Inflammatory macrophage (primary cell): ENCODE data around the gene ABITRAM.
"Not testable (repeated sequence)": the region's sequence is repeated elsewhere in the genome, so short reads cannot be mapped to it uniquely, and the experiment has no call there.

Source experiments
- DNase-seq, 2 donors: peaks; one replicate each; pipeline ENCODE4 v3.0.0-alpha.2; 2020 to 2022

ABITRAM gene

DNA sequence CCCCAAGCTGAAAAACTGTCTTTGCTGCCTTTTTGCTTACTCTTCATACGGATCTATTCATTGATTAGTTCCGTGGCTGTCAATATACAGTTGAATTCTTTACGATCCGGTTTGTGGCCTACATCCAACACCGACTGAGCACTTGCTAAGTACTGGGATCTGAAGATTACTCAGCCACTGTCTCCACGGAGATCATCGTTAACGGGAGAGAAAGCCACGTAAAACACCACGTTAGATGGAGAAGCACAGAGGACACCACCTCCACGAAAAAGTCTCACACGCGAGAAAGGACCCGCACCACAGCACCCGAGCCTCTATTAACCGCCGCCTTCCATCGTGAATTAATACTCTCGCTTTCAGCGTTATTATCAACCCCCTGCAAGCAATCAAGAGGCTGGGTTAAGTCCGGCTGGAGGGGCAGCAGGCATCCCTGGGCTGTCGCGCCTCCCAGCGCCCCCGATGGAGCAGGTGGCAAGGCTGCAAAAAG, 926 bp upstream of the ABITRAM start:
- peak in 1 of 2 donors; percentile 5 for DNase-seq

DNA sequence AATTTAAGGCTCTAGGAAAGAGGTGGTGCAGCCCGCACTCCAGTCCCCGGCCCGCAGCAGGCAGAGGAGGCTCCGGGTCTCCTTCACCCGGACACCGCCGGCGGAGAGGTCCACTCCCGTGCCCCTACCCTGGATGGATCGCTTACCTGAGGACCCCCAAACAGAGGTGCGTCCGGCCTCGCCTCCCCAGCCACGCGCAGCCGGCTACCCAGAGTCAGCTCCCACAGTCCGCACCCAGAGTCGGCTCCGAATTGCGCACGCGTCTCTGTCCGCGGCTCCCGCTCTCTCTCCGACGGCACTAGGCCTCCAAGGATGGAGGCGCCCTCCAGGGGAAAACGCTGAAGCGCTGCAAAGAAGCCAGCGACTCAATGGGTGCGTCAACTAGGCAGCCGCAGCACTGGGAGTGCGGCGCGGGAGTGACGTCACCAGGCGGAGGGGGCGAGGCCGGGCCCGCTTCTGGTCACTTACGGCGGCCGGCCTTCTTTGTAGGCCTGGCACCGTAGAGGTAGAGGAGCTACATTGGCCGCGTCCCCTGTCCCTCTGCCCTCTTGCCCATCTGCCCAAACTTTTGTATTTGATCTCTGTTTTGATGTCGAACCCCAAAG, 380 bp upstream of the ABITRAM start, which contains the start of gene ELP1:
Gene ELP1, minus strand, starts transcription at position 407 of the 605 bp plus-strand sequence. CDS start 2,978 bp downstream, outside the sequence.
- DNase-seq, result peak; percentile 94 to 96

DNA sequence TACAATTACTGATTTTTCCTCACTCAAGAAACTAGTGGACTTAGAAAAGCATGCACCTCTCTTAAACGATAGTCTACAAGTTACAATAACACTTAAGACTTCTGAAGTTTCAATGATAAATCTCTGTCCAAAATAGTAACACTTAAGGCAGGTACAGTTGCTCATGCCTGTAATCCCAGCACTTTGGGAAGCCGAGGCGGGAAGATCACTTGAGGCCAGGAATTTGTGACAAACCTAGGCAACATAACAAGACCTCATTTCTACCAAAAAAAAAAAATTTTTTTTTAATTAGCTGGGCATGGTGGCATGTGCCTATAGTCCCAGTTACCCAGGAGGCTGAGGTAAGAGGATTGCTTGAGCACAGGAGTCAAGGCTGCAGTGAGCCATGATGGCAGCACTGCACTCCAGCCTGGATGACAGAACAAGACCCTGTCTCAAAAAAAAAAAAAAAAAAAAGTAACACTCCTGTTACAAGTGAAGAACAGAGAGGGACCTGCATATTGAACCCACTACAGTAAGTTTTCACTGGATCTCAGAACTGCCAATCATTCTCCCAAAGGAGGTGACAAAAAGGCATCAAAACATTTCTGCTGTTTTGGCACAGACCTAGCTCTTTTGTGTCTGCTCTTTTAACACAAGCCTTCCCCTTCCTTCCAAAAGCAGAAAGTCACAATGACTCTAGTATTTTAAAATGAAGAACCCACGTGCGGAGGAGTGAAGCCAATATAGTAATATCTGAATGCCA, 3.5 kb downstream of the ABITRAM start:
- DNase-seq, result no peak

GRCh38 chr9:108939975-108940374, 5.8 kb downstream of the ABITRAM start:
- DNase-seq, result no peak

GRCh38 chr9:108950168-108950567, 16.0 kb downstream of the ABITRAM start:
- no peak for DNase-seq

- DNase-seq, result no peak
These were observed 17.4 kb downstream of the ABITRAM start for GRCh38 chr9:108951578-108951977.

- peak; percentile 42 to 63 for DNase-seq
These were observed 19.9 kb downstream of the ABITRAM start for GRCh38 chr9:108953983-108954574.

DNA sequence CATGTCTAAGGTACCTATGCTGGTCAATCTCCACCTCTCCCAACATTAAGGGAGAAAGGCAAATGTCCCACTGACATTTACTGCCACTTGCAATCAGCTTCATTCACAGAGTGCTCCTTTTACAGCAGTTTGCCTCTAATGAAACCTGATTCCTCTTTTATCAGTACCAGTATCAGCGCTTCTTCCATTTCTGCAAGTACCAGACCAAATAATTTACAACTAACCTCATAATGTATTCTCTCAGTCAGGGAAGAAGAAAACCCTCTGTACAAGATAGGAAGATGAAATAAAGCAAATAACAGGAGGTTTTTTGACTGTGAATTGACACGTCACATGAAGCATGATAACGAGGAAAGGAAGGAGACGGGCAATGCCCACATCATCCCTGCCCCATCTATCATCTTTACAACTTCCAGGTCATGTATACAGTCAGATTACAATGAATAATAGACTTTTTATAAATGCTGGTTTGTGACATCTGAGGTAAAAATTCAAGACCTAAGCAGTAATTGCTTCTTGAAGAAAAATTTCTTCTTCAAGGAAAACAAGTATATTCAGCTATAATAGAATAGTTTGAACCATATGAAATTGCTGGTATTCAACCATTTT, 21.9 kb downstream of the ABITRAM start:
- no peak for DNase-seq

DNA sequence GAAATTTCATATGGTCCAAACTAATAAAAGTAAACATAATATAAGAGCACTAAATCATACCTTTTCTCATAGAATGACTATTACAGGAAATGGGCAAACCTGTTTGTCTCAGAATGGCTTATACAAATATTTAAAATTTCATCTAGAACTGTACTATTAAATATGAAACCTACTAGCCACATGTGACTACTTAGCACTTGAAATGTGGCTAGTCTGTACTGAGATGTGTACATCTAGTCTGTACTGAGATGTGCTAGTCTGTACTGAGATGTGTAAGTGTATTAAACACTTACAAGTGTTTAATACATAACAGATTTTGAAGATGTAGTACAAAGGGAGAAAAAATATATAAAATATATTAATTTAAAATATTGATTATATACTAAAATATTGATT, 22.4 kb downstream of the ABITRAM start:
- DNase-seq, result no peak

DNA sequence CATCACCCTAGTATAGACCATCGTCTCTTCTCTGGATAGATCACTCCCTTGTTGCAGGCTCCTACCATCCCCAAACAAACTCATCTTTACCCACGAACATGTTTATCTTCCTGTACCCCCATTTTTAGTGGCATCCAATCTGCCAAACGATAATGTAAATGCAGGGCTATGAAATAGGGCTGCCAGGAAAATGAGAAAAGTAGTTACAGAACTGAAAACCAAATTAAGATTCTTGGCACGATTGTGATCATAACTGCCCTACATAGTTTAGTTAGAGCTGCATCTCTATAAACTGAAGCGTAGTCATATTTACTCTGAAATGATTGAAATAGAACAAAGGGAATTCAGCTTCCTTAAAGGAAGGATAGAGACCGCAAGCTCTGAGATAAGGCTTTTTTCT, 26.1 kb downstream of the ABITRAM start:
- no peak for DNase-seq

GRCh38 chr9:108961151-108961550, 27.0 kb downstream of the ABITRAM start:
- DNase-seq, result no peak

DNA sequence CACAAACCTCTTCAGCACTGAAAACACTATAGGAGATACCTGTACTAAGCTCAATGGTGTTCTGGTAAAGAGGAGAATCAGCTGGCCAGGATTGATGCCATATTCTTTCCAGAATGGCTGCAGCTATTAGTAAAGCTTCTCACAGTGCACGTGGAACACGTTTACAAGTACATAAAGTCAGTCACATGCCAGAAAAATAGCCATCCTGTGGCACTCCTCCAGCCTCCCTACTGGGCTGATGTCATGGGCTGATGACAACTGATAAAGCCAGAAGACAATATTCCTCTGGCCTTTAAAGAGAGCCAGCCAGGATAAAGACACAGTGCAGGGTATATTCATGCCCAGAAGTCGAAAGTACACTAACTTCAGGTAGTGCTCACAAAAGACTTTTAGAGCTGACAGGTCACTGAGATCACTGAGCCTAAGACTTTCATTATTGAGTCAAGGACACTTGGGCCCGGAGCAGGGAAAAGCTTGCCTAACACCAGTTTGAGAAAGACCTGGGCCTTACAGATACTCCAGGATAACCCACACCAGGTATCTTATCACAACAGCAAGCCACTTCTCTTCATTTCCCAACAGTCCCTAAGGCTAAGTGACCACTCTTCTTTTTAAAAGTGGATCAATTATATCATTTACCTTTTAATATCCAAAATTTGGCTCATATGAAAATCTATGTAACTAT, 29.4 kb downstream of the ABITRAM start:
- DNase-seq, result no peak

- DNase-seq, result no peak
These were observed 33.7 kb downstream of the ABITRAM start for GRCh38 chr9:108967916-108968315.

- DNase-seq, result not testable (repeated sequence)
These were observed 37.2 kb downstream of the ABITRAM start for GRCh38 chr9:108971392-108971791.

- DNase-seq, result no peak
These were observed 38.0 kb downstream of the ABITRAM start for GRCh38 chr9:108972186-108972585.

- DNase-seq, result no peak
These were observed 38.5 kb downstream of the ABITRAM start for GRCh38 chr9:108972626-108973209.

DNA sequence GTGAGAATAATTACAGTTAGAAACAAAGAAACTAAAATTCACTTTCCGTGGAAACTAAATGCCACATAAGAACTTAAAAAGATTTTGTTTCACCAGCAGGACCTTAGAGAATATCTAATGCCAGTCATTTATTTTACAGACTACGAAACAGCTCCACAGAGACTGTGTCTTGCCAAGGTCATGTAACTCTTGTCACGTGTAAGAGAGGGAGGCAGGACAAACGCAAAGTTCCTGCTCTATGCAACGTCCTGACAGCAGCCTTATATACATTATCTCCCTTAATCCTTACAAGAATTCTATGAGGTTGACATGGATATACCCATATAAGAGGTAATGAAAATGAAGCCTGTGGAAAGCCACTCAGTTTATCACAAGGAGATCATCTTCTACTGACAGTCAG, 39.7 kb downstream of the ABITRAM start:
- DNase-seq, result no peak

DNA sequence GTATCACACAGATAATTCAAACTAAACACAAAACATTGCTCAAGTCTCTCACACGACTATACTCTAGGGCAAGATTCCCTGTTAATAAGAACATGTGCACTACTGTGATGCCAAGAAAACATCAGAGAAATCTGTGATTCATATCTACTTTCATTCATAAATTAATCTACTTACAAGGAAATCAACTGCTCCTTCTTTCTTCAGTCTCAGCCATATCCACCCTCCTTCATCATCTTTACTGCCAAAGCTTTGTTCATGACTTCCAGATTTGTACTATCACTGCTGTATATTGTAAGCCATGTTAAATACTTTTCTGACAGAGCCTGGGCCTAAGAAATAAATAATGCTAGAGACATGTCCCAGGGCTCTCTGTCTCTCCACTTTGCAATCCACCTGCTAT, 44.0 kb downstream of the ABITRAM start:
- no peak for DNase-seq

DNA sequence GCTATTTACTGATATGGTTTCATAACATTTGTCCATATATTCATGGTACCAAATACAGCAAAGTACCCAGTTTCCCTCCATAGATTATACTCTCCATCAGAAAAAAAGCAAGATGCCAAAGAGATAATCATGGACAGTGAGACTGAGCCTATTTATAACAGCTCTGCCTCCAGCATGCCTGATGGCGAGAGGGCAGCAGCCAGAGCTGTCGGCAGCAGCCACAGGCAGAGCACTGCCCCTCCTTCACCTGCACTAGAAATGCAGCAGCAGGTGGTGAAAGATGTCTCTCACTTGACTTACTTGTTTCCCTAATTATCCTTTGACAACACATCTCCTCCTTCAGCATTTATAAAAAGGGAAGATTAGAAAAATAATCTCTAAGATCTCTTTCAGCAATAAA, 46.7 kb downstream of the ABITRAM start:
- no peak for DNase-seq

- no peak for DNase-seq
These were observed 49.7 kb downstream of the ABITRAM start for GRCh38 chr9:108983885-108984284.
